LNCaP clone FGC (cell line): ENCODE measurements around the gene PTPRJ.
A peak's percentile ranks its signal among the peaks of the same experiment; 100 is the strongest.
"Not testable (repeated sequence)": the region's sequence is repeated elsewhere in the genome, so short reads cannot be mapped to it uniquely, and the experiment has no call there.

Source experiments
- DNase-seq: peaks from one replicate; pipeline ENCODE4 v3.0.0-alpha.2; 2011; ENCODE audit warnings: low read depth
- H3K4me3 ChIP-seq: 2 replicates; pipeline ENCODE4 v1.5.1; 2011; ENCODE audit warnings: mild to moderate bottlenecking, low read depth, low read length, control low read depth
- CTCF ChIP-seq: IDR thresholded peaks from 2 replicates; pipeline ENCODE4 v1.5.1; 2012; ENCODE audit warnings: mild to moderate bottlenecking; ENCODE audit not compliant: control insufficient read depth, insufficient read depth; ENCODE audit errors: extremely low read depth

PTPRJ gene

GRCh38 chr11:47980088-47980906 lies at the start of gene PTPRJ:
Gene PTPRJ (plus strand): TSS chr11:47980559. CDS start chr11:47980913, 354 bp downstream.
- H3K4me3 ChIP-seq: peak within 1 kb of the TSS; percentile 71
- DNase-seq: no peak
- TF ChIP-seq CTCF: peak; percentile 9; the same call in 1 of the 2 replicates

- no peak for DNase-seq
- TF ChIP-seq CTCF: no peak
- no peak overlapping the region for H3K4me3 ChIP-seq
Observed at GRCh38 chr11:47932544-47932943, 47.8 kb upstream of the PTPRJ start.

- not testable (repeated sequence) for H3K4me3 ChIP-seq, DNase-seq
Observed at GRCh38 chr11:47933797-47934196, 46.6 kb upstream of the PTPRJ start.

- no peak overlapping the region for H3K4me3 ChIP-seq
- no peak for DNase-seq
- no peak for TF ChIP-seq CTCF
Observed at GRCh38 chr11:47938791-47939560, 41.4 kb upstream of the PTPRJ start.

GRCh38 chr11:47940904-47941649 lies 39.3 kb upstream of the PTPRJ start:
- H3K4me3 ChIP-seq: no peak overlapping the region
- DNase-seq: no peak
- no peak for TF ChIP-seq CTCF

GRCh38 chr11:47941907-47942558 lies 38.3 kb upstream of the PTPRJ start:
- no peak overlapping the region for H3K4me3 ChIP-seq
- DNase-seq: no peak
- TF ChIP-seq CTCF: no peak
